OCI-LY7 (cell line): ENCODE data around the gene FIGN. TPM values are rescaled to one million over a fixed set of nuclear protein-coding genes. Genes with fewer than 3 reads are reported as not detected.

ENCODE experiments used
- BruUV-seq: library from RNA; stranded (reverse); fragments of 400-500 nt; replicated peaks from 2 replicates; lab custom pipeline; 2021; lab: Mats Ljungman, UMichigan
- CTCF ChIA-PET: fragments of 300-600 bp; sonication (Branson Sonifier 250); formaldehyde crosslinking; loops from one replicate; lab custom pipeline; 2022; ENCODE audit warnings: antibody characterized with exemption; ENCODE audit not compliant: unreplicated experiment; lab: Charles Lee
- POLR2A ChIA-PET: fragments of 300-600 bp; sonication (Branson Sonifier 250); formaldehyde crosslinking; loops from one replicate; lab custom pipeline; 2022; ENCODE audit warnings: antibody characterized with exemption; lab: Charles Lee
- DNase-seq: peaks from one replicate; pipeline ENCODE4 v3.0.0-alpha.2; 2015; ENCODE audit warnings: low spot score
- H2AFZ ChIP-seq: fragments of 200-600 bp; sonication (generic), shearing (Covaris generic); 2 replicates; pipeline ENCODE4 v1.6.1; 2014; ENCODE audit warnings: mild to moderate bottlenecking, antibody characterized with exemption, low read length, moderate library complexity
- H3K27ac ChIP-seq: fragments of 200-600 bp; sonication (generic); 2 replicates; pipeline ENCODE4 v1.5.1; 2014; ENCODE audit warnings: mixed run types, low read depth, mild to moderate bottlenecking, moderate library complexity, low read length, inconsistent platforms; ENCODE audit not compliant: poor library complexity, severe bottlenecking
- H3K36me3 ChIP-seq: fragments of 200-600 bp; sonication (generic); 2 replicates; pipeline ENCODE4 v1.6.1; 2014; ENCODE audit warnings: mild to moderate bottlenecking, antibody characterized with exemption, low read length, moderate library complexity, mixed read lengths; ENCODE audit not compliant: insufficient read depth
- H3K4me1 ChIP-seq: fragments of 200-600 bp; sonication (generic); 2 replicates; pipeline ENCODE4 v1.5.1; 2014; ENCODE audit warnings: mild to moderate bottlenecking, low read length; ENCODE audit not compliant: insufficient read depth, poor library complexity, severe bottlenecking
- H3K4me2 ChIP-seq: fragments of 200-600 bp; sonication (generic); 2 replicates; pipeline ENCODE4 v1.6.1; 2014; ENCODE audit warnings: mild to moderate bottlenecking, low read length
- H3K4me3 ChIP-seq: fragments of 200-600 bp; sonication (generic); 2 replicates; pipeline ENCODE4 v1.5.1; 2014; ENCODE audit warnings: mild to moderate bottlenecking, low read depth, low read length; ENCODE audit not compliant: poor library complexity, severe bottlenecking
- H3K79me2 ChIP-seq: fragments of 200-600 bp; sonication (generic); 2 replicates; pipeline ENCODE4 v1.6.1; 2016; ENCODE audit warnings: low read depth, mild to moderate bottlenecking, low read length, moderate library complexity, mixed read lengths; ENCODE audit not compliant: insufficient read depth
- H3K9me2 ChIP-seq: fragments of 200-600 bp; sonication (generic); 2 replicates; pipeline ENCODE4 v1.6.1; 2016; ENCODE audit warnings: mild to moderate bottlenecking, low read length, mixed read lengths; ENCODE audit not compliant: insufficient read depth
- H3K9me3 ChIP-seq: fragments of 200-600 bp; sonication (generic); 2 replicates; pipeline ENCODE4 v1.6.1; 2014; ENCODE audit warnings: mild to moderate bottlenecking, mixed run types, low read length, mixed read lengths
- H4K20me1 ChIP-seq: fragments of 200-600 bp; sonication (generic); 2 replicates; pipeline ENCODE4 v1.6.1; 2014; ENCODE audit warnings: mild to moderate bottlenecking, antibody characterized with exemption, low read length, moderate library complexity, mixed read lengths; ENCODE audit not compliant: insufficient read depth
- CTCF ChIP-seq: fragments of 200-600 bp; sonication (generic); conservative IDR thresholded peaks from 2 replicates; pipeline ENCODE4 v1.5.1; 2014; ENCODE audit warnings: mild to moderate bottlenecking, antibody characterized with exemption, low read length, moderate library complexity, mixed read lengths
- EZH2phosphoT487 ChIP-seq: fragments of 200-600 bp; sonication (generic); IDR thresholded peaks from 2 replicates; pipeline ENCODE4 v1.6.1; 2018; ENCODE audit warnings: low read depth, borderline replicate concordance, mild to moderate bottlenecking, mixed run types, antibody characterized with exemption, low read length, moderate library complexity, mixed read lengths
- intact Hi-C: fragments of 100-400 bp; cut with micrococcal nuclease; formaldehyde crosslinking; loops from one replicate; pipeline ENCODE4 v1.10.0; 2022; ENCODE audit not compliant: unreplicated experiment
- total RNA-seq, 2 experiments: library from RNA; depleted of rRNA in 1 of 2; stranded (reverse); fragments of >200 nt in 1 of 2; shearing (Covaris generic) in 1 of 2; gene quantifications; 2 replicates each; pipeline ENCODE4 v1.2.3, GENCODE V29; 2014 to 2022

The FIGN gene
- total RNA-seq, 2 experiments from 2014 or later, result not detected

DNA sequence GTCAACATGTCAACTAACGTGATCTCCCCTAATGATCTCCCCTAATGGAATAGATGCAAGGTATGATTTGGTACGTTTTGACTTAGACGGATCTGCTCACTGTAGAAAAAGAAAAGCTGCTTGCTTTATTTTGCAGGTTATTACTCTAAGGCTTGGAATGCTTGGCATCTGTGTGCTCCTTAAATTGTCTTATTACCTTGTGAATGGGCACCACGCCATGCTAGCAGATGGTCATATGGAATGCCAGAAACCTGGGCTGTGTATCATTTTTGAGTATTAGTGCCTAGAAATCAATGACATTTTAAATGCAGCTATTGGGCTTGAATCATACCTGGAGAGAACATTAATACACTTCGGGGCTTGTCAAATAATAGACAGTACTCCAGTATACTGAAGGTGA is 16.5 kb upstream of the FIGN start:
- H3K9me3 ChIP-seq, result no peaks in the 10 kb centered on the region
- BruUV-seq, result no TSS peak
- no peaks in the 10 kb centered on the region for H3K4me1 ChIP-seq
- no peak overlapping the region for H2AFZ ChIP-seq
- no peak for DNase-seq
- intact Hi-C loops, result no loop called here
- no peaks in the 10 kb centered on the region for H3K79me2 ChIP-seq
- ChIA-PET CTCF (no interaction called here), POLR2A (no interaction called here)
- H3K27ac ChIP-seq, result no peak overlapping the region
- TF ChIP-seq CTCF, result no peak
- TF ChIP-seq EZH2phosphoT487, result no peak
- H3K4me2 ChIP-seq, result no peak overlapping the region
- H4K20me1 ChIP-seq, result no peaks in the 10 kb centered on the region
- H3K4me3 ChIP-seq, result no peak overlapping the region
- H3K36me3 ChIP-seq, result no peaks in the 10 kb centered on the region
- no peaks in the 10 kb centered on the region for H3K9me2 ChIP-seq

GRCh38 chr2:163751696-163752095 is 15.9 kb upstream of the FIGN start:
- intact Hi-C loops, result no loop called here
- no peaks in the 10 kb centered on the region for H3K9me2 ChIP-seq
- no peaks in the 10 kb centered on the region for H3K9me3 ChIP-seq
- CTCF ChIA-PET, result no interaction called here
- H3K4me3 ChIP-seq, result no peak overlapping the region
- H3K79me2 ChIP-seq, result no peaks in the 10 kb centered on the region
- H3K4me2 ChIP-seq, result no peak overlapping the region
- no peaks in the 10 kb centered on the region for H3K36me3 ChIP-seq
- H4K20me1 ChIP-seq, result no peaks in the 10 kb centered on the region
- DNase-seq, result no peak
- BruUV-seq, result no TSS peak
- no peak overlapping the region for H2AFZ ChIP-seq
- no peaks in the 10 kb centered on the region for H3K4me1 ChIP-seq
- POLR2A ChIA-PET, result interaction anchor here (0.7 kb wide), 1 partner anchor 218 kb away, joined by 3 read pairs; no protein-coding TSS in a partner anchor
- no peak overlapping the region for H3K27ac ChIP-seq
- TF ChIP-seq CTCF (no peak), EZH2phosphoT487 (no peak)

GRCh38 chr2:163748420-163748819 is 12.6 kb upstream of the FIGN start:
- DNase-seq, result no peak
- Histone ChIP-seq H2AFZ (no peak overlapping the region), H3K4me2 (no peak overlapping the region), H3K36me3 (no peaks in the 10 kb centered on the region), H3K9me3 (no peaks in the 10 kb centered on the region), H3K9me2 (no peaks in the 10 kb centered on the region), H3K27ac (no peak overlapping the region), H4K20me1 (no peaks in the 10 kb centered on the region), H3K4me3 (no peak overlapping the region), H3K79me2 (no peaks in the 10 kb centered on the region), H3K4me1 (no peaks in the 10 kb centered on the region)
- BruUV-seq, result no TSS peak
- intact Hi-C loops, result no loop called here
- POLR2A ChIA-PET, result no interaction called here
- CTCF ChIA-PET, result no interaction called here
- TF ChIP-seq EZH2phosphoT487 (no peak), CTCF (no peak)
